Renal cortical epithelial cell (primary cell): ENCODE data around the gene HELB. TPM values are rescaled to one million over a fixed set of nuclear protein-coding genes. Genes with fewer than 3 reads are reported as not detected.
"Not testable (repeated sequence)": the region's sequence is repeated elsewhere in the genome, so short reads cannot be mapped to it uniquely, and the experiment has no call there.

ENCODE experiments used
- DNase-seq: peaks from one replicate; pipeline ENCODE4 v3.0.0-alpha.2; 2011; ENCODE audit warnings: low read depth
- total RNA-seq: library from RNA; depleted of rRNA; stranded (reverse); fragments of >200 nt; gene quantifications from 2 replicates; pipeline ENCODE4 v1.2.3, GENCODE V29; 2014

HELB gene
- total RNA-seq, 1 donor from 2014 or later: 8.9 TPM

DNA sequence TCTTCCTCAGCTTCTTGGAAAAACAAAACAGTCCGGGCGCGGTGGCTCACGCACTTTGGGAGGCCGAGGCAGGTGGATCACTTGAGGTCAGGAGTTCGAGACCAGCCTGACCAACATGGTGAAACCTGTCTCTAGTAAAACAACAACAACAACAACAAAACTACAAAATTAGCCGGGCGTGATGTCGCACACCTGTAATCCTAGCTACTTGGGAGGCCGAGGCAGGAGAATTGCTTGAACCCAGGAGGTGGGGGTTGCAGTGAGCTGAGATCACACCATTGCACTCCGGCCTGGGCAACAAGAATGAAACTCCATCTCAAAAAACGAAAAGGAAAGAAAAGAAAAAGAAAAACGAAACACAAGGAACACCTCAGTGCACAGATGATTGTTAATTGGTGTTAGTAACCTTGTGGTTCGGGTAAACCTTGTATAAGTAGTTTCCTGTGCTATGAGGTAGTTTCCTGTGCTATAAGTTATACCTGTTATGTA lies 1.1 kb downstream of the HELB start:
- not testable (repeated sequence) for DNase-seq

- no peak for DNase-seq
Observed at GRCh38 chr12:66304296-66304900, 2.1 kb downstream of the HELB start.

GRCh38 chr12:66309606-66310005 lies 7.3 kb downstream of the HELB start:
- DNase-seq: no peak

DNA sequence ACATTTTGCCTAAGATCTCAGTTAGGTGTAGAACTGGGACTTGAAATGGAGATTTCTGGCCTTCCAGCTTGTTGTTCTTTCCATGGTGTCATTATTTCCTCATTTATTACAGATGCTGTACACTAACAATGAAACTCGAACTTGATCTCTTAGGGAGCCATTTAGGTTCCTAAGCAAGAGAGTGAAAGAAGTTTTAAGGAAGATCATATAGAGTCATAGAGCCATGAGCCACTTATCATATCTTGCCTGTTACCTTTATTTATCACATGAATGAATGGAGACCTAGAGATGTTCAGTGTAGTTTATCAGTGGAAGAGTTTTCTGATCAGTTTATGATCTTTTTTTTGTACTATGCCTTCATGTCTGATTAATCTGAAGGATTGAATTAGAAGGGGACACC lies 9.9 kb downstream of the HELB start:
- no peak for DNase-seq

- DNase-seq: no peak
Observed at GRCh38 chr12:66314278-66314677, 12.0 kb downstream of the HELB start.

GRCh38 chr12:66319266-66319954 lies 17.1 kb downstream of the HELB start:
- DNase-seq: no peak

DNA sequence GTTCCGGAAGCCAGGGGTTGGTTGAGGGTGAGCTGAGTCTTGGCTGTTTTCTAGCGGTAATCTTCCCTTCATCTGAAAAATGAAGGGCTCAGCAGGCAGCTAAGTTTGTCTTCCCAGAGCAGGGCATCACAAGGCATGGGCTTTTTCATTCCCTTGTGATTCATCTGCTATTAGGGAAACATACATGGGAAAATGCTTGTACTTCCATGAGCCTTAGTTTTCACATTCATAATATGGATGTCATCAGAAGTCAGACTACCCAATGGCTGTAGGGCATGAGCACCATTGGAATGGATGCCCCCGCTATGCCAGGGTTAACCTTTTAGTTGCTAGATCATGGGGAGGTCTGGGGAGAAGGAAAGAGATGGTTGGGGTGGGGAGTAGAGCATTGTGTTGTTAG lies 18.7 kb downstream of the HELB start:
- DNase-seq: peak; percentile 6

DNA sequence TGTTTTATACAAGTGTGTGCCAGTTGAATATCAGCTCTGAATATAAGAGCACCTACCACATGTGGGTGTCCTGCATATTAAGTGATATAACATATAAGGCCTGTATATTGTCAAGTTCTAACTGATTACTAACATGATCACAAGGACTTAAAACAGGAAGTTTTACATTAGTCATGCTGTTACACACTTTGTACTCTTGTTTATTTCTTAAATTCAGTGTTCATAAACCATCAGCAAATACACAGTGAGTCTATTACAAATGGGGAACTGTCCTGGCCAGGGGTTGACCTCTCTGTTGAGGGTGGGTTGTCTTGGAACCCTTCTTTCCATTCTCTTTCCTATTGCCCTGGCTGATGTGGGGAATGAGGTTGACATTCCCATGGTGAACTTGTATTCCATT lies 19.1 kb downstream of the HELB start:
- DNase-seq: no peak

DNA sequence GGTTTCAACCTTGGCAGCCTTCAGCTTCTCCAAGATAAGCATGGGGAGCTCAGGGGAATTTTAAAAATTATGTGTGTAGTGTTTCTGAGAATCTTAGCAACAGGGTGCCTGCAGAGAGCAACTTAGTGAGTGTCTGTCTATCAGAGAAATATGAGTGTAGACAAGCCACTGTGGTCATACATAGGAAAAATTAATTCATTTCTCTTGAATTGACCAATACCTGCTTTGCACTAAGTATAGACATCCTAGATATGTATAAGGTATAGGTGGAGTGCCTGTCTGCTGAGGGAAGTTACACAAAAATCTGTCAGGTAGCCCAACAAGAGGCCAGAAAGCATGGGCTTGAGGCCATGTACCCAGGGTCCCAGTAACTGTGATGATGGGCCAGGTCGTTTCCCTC lies 20.7 kb downstream of the HELB start:
- no peak for DNase-seq

DNA sequence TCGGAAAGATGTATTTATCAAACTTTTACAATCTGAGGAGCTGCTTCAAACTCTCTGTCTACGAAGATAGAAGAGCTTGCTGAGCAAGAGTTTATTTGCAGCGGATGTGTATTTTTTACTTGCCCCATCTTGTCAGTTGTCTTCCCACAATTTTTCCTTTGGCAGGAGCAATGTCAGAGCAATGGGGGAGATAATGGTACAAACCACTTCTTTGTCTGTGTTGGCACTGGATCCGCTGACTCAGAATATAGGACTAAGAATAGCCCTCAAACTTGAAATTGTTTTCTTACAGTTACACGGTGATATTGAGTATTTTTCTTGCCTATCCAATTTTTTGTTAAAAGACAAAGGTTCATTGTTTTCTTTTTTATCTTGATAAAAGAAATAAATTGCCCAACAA lies 27.6 kb downstream of the HELB start:
- no peak for DNase-seq

DNA sequence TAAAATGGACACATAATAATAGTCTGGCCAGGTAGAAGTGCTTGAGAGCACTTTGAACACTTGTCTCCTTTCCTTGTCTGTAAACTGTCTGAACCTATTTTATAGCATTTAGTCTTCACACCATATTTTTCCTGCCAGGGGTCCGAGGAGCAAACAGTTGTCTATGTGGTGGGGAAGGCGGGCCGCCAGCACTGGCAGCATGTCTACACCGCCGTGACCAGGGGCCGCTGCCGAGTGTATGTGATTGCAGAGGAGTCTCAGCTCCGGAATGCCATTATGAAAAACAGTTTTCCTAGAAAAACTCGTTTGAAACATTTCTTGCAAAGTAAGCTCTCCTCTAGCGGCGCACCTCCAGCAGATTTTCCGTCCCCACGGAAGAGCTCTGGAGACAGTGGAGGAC lies 28.7 kb downstream of the HELB start:
- no peak for DNase-seq

GRCh38 chr12:66331814-66332213 lies 29.5 kb downstream of the HELB start:
- no peak for DNase-seq

DNA sequence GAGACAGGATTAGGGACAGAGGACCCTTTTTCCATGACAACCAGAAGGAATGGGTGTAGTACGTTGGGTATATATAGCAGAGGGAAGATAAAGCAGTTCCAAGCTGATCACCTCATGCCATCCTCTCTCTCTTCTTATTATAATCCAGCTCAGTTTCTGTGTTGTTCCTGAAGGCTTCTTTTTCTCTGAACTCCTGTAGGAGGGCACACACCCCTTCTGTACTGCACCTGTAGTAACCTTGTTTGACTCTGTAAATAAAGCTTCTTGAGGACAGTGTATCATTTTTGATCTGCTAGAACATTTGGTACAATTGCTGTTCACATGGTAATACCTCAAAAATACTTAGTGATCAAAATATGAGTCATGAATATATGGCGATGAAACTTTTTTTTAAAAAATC lies 33.5 kb downstream of the HELB start:
- DNase-seq: no peak

DNA sequence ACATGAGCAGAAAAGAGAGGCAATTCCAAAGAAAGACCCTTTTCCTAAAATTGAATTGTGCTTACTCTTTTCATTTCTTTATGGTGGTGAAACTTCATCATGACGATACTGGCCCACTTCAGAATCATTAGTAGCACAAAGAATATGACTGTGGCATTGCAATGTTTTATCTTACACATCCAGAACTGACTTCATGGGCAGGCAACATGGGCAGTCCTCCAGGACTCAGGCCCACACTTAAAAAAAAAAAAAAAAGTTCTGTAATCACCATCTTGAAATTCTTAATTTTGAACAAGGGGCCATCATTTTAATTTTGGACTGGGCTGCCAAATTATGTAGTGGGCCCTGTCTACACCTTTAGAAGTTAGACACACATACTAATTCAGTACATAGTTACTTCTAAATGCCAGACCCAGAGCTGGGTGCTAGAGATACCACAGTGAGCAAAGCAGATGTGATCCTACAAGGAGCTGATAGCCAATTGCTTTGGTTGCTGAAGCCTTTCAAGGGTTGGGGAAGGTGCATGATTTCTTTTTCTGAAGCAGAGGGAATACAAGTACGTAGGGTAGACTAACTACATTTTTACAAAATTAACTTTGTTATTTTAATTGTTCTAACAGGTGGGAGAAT lies 35.2 kb downstream of the HELB start:
- no peak for DNase-seq

DNA sequence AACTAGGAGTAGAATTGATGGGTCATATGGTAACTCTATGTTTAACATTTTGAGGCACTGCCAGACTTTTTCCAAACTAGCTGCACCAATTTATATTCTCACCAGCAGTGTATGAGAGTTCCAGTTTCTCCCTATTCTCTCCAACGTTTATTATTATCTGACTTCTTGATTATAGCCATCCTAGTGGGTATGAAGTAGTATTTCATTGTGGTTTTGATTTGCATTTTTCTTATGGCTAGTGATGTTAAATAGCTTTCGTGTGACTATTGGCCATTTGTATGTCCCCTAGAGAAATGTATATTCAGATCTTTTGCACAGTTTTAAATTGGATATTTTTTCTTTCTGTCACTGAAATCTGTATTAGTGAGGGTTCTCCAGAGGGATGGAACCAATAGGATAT lies 37.8 kb downstream of the HELB start:
- no peak for DNase-seq

GRCh38 chr12:66341126-66341525 lies 38.8 kb downstream of the HELB start:
- no peak for DNase-seq

DNA sequence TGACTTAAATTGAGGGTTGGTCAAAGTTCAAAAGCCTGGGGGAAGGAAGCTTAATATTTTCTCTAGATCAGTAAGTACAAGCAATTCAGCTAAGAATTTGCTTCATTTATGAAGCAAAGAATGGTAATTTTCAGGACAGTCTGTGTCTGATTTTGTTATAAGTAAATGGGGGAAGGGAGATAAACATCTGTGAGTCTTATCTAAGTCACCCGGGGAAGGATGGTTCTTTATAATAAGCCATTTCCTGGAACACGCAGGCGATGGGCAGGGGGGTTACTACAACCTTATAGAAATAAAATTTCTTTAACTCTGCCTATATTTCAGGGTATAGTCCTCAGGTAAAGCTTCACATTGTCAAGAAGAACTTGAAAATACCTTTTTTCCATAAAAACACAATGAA lies 42.9 kb downstream of the HELB start:
- DNase-seq: no peak

GRCh38 chr12:66345956-66346355 lies 43.7 kb downstream of the HELB start:
- DNase-seq: no peak

DNA sequence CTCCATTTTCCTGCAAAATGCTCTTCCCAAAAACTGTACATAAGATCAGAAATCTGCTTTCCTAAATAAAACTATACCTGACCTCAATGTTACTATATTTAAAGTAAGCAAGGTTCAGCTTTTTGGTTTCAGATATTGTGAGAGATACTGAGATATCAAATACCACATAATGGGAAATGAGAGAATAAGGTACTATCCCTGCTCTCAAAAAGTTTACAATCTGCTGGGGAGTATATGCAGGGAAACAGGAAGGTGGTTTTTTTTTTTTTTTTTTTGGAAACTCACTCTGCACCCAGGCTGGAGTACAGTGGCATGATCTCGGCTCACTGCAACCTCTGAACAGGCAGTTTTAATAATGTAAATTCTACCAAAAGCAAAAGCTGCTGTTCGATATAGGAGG lies 49.0 kb downstream of the HELB start:
- no peak for DNase-seq

GRCh38 chr12:66352197-66352596 lies 49.9 kb downstream of the HELB start:
- DNase-seq: peak; percentile 29

DNA sequence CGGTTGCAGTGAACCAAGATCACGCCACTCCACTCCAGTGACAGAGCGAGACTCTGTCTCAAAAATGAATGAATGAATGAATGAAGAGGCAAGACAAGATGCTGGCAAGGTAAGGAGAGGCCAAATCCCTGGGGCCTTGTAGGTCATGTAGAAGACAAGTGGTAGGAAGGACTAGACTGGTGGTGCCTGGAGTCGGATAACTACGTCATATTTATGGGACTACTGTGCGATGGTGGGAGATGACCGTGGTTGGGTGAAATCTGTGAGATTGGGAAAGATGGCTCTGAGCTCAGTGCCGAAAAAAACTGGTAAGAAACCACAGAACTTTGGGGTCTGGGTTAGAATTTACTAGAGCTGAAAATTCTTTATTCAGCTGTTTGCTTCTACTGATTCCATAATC lies 50.6 kb downstream of the HELB start:
- DNase-seq: no peak

DNA sequence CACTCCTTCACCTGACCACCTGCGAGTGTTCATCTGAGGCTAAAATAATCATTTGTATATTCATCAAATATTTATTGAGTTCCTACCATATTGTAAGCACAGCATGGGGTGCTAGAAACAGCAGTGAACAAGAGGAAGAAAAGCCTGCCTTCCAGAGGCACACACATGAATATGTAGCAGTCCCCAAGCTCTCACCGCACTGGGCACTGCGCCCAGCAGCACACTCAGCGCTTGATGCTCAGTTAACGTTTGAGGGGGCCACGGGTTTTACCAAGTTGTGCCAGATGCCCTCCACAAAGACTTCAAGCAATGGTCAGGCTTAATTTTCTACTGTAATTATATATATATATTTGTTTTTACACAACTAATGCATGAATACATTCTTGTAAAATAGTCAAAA lies 52.0 kb downstream of the HELB start:
- peak; percentile 39 for DNase-seq

DNA sequence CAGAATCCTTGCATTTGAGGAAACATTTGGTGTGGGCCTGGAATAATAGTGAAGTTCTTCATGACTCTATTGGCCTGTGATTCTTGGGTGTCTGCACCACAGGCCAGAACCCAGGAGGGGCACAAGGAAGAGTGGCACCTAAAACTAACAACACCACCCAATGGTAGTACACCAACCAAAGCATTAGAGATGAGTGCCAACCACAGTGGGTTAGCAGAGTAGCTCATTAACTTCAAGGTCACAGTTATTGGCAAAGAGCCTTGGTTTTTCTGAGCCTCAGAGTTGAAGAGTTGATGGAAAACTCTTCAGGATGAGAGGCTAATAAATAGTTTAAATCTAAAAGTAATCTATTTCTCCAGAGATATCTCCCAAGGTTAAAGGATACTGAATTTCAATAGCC lies 57.0 kb downstream of the HELB start:
- DNase-seq: peak; percentile 64
